HG03097 (cell line): ENCODE results near the gene ACTR5.
"Not testable (repeated sequence)": the region's sequence is repeated elsewhere in the genome, so short reads cannot be mapped to it uniquely, and the experiment has no call there.

ENCODE experiments used
- ATAC-seq: cut with Tn5 transposase; IDR thresholded peaks from one replicate; pipeline ENCODE4 v1.9.1; 2021; ENCODE audit not compliant: unreplicated experiment, low FRiP score

ACTR5 gene

DNA sequence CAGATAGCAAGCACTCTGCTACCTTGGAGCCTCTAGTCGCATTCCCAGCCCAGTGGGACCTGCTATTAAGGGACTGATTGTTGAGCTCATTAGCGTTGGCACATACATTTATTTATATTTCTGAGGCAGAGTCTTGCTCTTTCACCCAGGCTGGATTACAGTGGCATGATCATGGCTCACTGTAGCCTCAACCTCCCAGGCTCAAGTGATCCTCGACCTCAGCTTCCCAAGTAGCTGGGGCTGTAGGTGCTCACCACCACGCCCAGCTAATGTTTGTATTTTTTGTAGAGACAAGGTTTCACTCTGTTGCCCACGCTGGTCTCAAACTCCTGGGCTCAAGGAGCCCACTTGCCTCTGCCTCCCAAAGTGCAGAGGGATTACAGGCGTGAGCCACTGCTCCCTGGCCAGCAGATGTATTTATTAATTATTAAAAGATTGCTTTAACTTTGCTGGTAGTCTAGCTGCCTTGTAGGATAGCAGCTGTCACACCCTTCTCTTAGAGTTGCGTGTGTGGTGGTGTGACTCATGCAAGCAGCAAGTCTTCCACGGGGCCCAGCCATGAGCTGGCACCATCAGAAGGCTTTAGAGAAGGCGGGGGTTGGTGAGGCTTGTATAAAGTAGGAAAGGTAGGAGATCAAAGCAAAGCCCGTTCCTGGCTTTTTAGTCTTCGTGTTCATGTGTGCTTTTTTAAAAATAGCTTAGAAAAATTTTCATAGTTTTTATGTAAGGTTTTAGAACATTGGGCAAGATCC lies 16.5 kb downstream of the ACTR5 start:
- no peak for ATAC-seq

GRCh38 chr20:38766071-38766470 lies 17.8 kb downstream of the ACTR5 start:
- ATAC-seq = no peak

DNA sequence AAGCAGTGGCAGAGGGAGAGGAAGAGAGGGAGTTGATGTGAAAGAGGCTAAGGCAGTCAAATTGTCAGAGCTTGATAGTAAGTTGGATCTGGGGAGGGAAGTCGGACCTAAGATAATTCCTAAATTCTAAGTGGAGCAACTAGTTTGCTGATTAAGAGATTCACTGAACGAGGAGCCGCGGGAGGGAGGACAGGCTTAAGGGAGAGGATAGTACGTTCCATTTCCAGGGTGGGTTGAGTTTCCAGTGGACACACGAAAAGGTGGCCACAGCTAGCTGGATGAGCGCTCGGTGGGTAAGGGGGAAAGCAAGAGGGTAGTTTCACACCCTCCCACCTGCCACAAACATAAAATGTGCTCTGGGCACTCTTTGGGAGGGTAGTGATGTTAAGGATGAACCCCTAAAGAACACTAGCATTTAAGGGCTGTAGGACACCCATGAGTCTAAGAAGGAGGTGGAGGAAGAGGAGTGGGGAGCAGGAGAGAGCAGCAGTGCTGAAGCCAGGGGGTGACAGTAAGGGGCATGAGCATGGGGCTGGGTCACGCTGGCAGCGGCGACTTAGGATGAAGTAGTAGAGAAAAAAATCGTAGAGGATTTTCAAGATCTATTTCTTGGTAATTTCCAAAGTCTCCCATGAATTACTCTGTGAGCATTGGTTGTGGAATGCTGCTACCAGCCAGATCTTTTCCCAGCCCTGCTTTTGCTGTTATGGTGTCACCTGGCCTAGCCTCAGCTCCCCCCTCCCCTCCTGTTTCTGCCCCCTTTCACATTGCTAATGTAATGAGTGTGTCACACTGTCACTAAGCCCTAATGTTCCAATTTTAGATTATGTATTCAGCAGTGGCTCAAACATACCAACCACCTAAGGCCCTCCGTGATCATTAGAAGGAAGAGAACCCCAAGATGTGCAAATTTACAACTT lies 21.4 kb downstream of the ACTR5 start:
- no peak for ATAC-seq

- ATAC-seq = no peak
Observed at GRCh38 chr20:38770546-38770945, 22.3 kb downstream of the ACTR5 start.

DNA sequence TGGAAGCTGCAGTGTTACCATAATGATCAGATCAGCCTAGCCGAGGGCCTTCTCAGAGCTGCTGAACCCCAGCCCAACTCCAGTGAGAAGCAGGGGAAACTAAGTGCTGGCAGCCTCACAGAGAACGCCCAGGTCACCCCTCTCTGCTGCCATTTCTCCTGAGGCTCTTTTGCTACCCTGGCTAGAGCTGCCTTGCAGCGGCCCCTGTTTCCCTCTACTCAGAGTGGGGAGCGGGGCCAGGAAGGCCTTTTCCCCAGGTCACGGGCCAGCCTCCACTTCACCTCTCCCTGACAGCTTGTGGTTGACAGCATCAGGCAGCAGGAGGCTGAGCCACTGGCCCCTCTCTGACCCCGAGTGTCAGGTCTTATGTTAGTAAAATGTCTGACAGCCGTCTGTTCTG lies 22.7 kb downstream of the ACTR5 start:
- no peak for ATAC-seq

DNA sequence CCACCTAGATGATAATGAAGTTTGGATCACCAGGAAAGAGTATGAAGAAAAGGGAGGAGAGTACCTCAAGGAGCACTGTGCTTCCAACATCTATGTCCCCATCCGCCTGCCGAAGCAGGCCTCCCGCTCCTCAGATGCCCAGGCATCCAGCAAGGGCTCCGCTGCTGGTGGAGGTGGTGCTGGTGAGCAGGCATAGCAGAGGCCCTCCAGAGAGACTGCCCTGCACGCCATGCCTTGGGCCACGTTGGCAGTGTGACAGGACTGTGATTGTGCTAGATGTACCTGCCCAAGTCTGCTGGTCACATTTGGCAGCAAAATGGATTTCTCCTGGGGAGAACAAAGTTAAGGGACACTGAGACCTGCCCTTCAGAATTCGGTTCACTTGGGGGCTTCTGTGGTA lies 23.4 kb downstream of the ACTR5 start:
- ATAC-seq = no peak

GRCh38 chr20:38774167-38774566 lies 25.9 kb downstream of the ACTR5 start:
- no peak for ATAC-seq

GRCh38 chr20:38776363-38776762 lies 28.1 kb downstream of the ACTR5 start:
- no peak for ATAC-seq

DNA sequence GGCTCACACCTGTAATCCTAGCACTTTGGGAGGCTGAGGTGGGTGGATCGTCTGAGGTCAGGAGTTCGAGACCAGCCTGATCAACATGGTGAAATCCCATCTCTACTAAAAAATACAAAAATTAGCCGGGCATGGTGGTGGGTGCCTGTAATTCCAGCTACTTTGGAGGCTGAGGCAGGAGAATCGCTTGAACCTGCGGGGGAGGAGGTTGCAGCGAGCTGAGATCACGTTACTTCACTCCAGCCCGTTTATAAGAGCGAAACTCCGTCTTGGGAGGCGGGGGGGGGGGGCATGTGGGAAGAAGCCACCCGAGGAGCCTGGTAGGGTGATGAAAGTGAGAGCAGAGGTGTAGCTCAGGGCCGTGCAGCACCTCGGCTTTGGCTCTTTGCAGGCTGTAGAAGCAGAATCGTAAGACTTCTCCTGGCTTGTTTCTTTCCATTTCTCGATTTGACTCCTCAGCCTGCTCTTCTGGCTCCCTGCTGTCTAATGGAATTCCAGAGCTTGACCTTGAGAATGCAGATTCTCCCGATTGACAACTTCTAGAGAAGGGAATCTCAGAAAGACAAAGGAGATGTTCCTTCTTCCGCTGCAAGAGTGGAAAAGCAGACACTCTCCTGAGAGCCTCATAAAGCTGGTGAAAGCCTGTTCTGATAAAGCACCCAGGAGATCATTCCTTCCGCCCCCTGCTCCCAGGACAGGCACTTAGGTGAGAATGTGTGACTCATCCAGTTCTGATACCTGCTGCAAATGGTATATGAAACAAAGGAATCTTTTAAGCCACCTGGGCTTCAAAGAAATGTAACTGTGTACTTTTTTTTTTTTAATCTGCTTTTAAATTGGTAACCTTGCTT lies 31.2 kb downstream of the ACTR5 start:
- no peak for ATAC-seq

GRCh38 chr20:38782275-38782674 lies 34.0 kb downstream of the ACTR5 start:
- ATAC-seq = no peak

- no peak for ATAC-seq
Observed at GRCh38 chr20:38787870-38788269, 39.6 kb downstream of the ACTR5 start.

GRCh38 chr20:38789503-38790199 lies 41.4 kb downstream of the ACTR5 start:
- ATAC-seq = no peak

- ATAC-seq = no peak
Observed at GRCh38 chr20:38790200-38791053, 42.2 kb downstream of the ACTR5 start.

GRCh38 chr20:38791291-38791690 lies 43.0 kb downstream of the ACTR5 start:
- ATAC-seq = no peak

DNA sequence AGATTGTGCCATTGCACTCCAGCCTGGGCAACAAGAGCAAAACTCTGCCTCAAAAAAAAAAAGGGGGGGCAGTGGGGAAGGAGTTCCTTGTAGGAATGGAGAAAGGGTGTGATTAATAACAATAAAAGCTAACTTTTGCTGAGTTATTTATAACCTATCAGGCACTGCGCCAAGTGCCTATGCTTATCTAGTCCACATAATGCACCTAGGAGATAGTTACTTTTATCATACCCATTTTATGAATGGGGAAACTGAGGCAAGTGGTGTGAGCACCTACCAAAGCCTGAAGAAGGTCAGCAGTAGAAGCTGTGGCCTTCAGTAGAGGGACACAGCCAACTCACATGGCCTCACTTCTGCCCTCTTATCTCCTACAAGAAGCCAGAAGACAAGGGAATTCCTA lies 43.7 kb downstream of the ACTR5 start:
- ATAC-seq = no peak

- not testable (repeated sequence) for ATAC-seq
Observed at GRCh38 chr20:38794057-38794456, 45.8 kb downstream of the ACTR5 start.

- ATAC-seq = no peak
Observed at GRCh38 chr20:38798266-38798665, 50.0 kb downstream of the ACTR5 start.

DNA sequence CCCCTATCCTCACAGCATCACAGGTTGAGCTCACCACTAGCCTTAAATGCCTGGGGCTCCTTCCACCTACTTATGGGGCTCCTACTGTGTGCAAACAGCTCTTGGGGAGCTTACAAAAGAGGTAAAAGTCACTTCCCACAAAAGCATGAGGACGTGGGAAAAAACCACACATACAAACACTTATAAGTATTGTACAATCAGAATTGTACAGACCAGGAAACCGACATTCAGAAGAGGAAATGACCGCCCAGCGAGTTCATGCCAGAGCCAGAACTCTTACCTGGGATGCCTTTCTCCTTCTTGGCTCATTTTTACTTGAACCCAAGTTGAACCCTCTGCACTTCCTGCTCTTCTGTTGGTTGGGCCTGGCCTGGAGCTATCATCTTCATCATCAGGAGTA lies 50.9 kb downstream of the ACTR5 start:
- no peak for ATAC-seq

DNA sequence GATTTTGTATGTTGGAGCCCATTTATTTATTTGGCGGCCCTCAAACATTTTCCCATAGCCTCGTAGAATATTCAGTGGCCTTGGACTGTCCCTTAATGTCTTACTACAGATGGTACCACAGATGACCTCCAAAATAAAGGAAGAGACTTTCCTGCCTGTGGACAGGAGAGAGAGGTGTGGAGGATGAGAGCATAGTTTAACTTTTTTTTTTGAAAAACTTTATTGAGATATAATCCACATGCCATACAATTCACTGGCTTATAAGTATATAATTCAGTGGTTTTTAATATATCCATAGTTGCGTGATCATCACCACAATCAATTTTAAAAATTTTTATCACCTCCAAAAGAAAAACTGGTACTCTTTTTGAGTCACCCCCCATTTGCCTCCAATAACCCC lies 52.6 kb downstream of the ACTR5 start:
- no peak for ATAC-seq
